NCI-H2107 (cell line): ENCODE data around the gene HOXB4.

Experiments used
- DNase-seq: peaks from one replicate; lab custom pipeline; 2025; lab: John Stamatoyannopoulos, UW

Gene HOXB4

DNA sequence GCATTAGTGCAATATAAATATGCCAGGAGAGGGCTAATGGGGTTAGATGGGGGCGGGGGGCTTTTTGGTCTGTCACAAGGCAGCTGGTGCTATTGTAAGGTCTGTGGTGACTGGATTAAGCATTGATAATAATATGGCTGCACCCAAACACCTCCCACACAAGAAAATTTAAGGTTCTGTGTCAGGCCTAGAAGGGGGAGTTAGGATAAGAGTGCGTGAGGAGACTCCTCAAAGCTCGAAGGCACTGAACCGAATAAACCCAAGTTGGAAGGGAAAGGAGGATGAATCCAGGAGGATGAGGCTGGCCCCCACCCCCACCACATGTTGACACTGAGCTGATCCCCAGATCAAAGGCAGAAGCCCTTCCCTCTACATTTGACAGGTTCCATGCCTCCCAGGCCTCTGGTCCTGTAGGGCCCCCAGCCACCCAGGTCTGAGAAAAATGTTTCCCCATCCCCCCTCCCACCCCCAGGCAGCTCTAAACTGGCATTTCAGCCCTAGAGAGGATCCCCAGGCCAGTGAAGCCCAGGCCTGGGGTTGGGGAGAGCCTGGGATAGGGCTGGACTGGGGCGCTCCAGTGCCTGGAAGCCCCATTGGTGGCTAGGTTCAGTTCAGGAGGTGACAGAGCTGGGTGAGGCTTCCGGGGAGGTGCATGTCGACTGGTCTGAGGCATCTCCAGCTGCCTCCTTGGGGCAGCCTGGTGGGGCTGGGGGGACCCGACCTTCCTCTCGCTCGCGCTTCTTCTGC lies 49.0 kb downstream of the HOXB4 start:
- no peak for DNase-seq

DNA sequence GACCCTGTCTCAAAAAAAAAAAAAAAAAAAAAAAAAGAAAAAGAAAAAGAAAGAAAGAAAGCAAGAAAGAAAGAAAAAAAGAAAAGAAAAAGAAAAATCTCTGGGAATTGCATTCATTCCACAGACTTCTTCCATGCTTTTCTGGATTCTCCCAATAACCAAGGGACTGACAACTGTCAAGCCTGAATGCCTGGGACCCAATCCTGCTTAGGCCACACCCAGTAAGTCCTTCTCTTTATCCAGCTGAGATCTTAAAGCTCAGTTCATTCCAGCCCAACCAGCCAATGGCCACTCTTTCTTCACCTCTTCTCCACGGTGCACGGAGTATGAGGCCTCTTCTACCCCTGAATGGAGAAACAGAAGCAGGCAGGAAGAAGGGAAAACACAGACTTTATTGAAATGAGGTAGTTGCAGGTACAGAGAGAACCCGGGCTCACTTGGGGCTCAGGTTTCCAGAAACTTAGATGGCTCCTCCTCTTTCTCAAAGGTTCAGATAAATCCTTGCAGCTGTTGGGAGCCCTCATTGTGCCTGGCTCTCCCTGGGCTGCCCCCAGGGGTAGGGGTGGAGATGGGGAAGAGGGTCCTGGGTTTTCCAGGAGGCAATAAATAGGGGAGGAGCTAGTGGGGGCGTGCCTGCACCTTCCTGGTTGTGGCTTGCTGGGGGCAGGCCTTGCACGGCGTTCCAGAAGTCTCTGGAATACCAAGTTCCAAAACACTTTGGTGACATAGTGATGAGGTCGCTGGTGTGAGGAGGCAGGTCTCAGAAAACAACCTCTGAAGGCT lies 49.8 kb downstream of the HOXB4 start:
- no peak for DNase-seq

DNA sequence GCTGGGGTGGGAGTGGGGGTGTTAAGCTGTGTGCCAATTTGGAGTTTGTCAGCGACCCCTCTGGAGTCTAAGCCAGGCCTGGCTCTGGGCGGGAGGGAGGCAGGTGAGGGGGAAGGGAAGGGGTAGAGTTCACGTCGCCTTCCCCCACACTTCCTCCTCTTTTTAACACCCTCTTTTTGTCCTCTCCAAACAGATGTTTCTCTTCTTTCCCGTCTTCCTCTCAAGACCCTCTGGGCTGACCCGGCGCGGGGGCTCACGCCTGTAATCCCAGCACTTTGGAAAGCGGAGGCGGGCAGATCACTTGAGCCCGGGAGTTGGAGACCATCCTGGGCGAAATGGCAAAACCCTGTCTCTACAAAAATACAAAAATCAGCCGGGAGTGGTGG lies 50.6 kb downstream of the HOXB4 start:
- DNase-seq = no peak

DNA sequence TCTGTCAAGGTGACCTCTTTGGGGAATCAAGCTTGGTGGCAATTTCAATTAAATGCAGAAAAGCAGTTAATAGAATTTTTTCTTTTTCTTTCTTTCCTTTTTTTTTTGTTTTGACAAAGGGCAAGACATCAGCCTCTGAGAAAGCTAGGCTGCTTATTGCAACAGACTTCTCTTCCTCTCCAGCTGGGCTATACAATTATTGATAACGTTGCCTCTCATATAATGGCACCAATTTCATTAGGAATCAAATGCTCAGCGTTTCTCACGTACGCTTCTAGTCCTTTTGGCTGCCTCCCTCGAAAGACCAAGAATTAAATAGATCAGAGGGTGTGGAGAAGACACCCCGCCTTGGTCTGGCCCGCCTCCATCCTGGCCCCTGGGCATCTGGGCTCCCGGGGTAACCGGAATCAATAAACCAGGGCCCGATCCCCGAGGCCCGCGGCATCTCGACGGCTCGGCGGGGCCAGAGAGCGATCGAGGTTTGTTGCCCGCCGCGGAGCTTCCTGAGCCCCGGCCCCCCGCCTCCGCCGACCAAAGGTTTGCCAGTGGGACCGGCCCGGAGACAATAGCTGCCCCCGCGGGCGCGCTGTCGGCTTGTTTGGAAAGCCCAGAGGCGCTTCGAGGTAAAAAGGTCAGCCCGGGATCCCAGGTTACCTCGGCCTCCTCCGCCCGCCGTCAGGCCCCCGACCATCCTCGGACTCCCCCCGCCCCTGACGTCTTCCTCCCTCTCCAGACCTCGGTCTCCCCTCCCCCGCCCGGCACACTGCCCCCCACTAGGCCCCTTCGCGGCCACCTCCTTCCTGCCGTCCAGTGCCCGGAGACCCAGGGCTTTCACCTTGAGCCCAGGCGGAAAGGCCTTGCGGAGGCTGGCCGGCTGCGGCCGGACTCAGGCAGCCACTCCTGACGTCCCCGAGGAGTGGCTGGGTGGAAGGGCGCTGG lies 51.3 kb downstream of the HOXB4 start:
- no peak for DNase-seq
